ENCODE results near the gene UMPS.

DNA sequence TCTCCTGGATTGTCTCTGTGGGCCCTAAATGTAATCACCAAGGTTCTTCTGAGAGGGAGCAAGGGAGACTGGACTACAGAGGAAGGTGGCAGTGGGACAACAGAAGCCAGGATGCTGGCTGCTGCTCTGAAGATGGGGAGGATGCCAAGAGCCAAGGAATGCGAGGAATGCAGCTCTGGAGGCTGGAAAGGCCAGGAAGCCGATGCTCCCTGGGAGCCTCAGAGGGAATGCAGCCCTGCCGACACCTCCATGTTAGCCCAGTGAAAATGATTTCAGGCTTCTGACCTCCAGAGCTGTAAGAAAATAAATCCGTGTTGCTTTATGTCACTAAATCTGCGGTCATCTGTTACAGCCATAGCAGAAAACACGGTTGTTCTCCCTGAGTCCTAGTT is 44.1 kb downstream of the UMPS start:
- TF ChIP-seq CTCF (IDR thresholded peaks at IDR 0.05; ENCODE audit: insufficient read depth, low read depth, low read length) = no peak
- no peak for TF ChIP-seq EZH2 (IDR thresholded peaks at IDR 0.05; ENCODE audit: insufficient read depth, low read length)
